GM12891 (cell line): ENCODE results near the gene ADCY3.

Experiments used
- DNase-seq: peaks from one replicate; pipeline ENCODE4 v3.0.0; 2011; ENCODE audit warnings: low spot score; ENCODE audit not compliant: insufficient read length
- FAIRE-seq: peaks from 2 replicates; lab custom pipeline; 2011; peaks lifted over from hg19 to GRCh38; lab: Jason Lieb, UNC
- PAX5 ChIP-seq: IDR thresholded peaks from 2 replicates; pipeline ENCODE4 v1.6.1; 2011; ENCODE audit warnings: low read length, moderate library complexity, mild to moderate bottlenecking; ENCODE audit not compliant: insufficient read depth, severe bottlenecking
- POLR2A ChIP-seq: IDR thresholded peaks from 2 replicates; pipeline ENCODE4 v1.6.1; 2011; ENCODE audit warnings: low read depth, low read length, control low read depth
- POLR2AphosphoS5 ChIP-seq: IDR thresholded peaks from 2 replicates; pipeline ENCODE4 v1.6.1; 2011; ENCODE audit warnings: low read depth, low read length, control low read depth
- POU2F2 ChIP-seq: IDR thresholded peaks from 2 replicates; pipeline ENCODE4 v1.6.1; 2011; ENCODE audit warnings: low read depth, mild to moderate bottlenecking, control low read depth, low read length, moderate library complexity
- SPI1 ChIP-seq: IDR thresholded peaks from 2 replicates; pipeline ENCODE4 v1.6.1; 2011; ENCODE audit warnings: low read depth, low read length, control low read depth
- TAF1 ChIP-seq: IDR thresholded peaks from 2 replicates; pipeline ENCODE4 v1.6.1; 2011; ENCODE audit warnings: low read depth, low read length, control low read depth

Gene ADCY3

GRCh38 chr2:24948506-24948905 lies 28.5 kb upstream of the ADCY3 start:
- no peak for FAIRE-seq

GRCh38 chr2:24947561-24948157 lies 27.6 kb upstream of the ADCY3 start:
- FAIRE-seq, result no peak

More at GRCh38 chr2:24948506-24948905, 28.5 kb upstream of the ADCY3 start:
- DNase-seq, result no peak
- TF ChIP-seq SPI1, result no peak
- TF ChIP-seq PAX5, result no peak
- TF ChIP-seq POU2F2, result no peak
- TF ChIP-seq POLR2A, result no peak
- no peak for TF ChIP-seq POLR2AphosphoS5
- no peak for TF ChIP-seq TAF1

GRCh38 chr2:24945907-24946306 lies 25.9 kb upstream of the ADCY3 start:
- no peak for DNase-seq
- TF ChIP-seq POU2F2 (no peak), POLR2AphosphoS5 (no peak), SPI1 (no peak), PAX5 (no peak), POLR2A (no peak)

More at GRCh38 chr2:24947561-24948157, 27.6 kb upstream of the ADCY3 start:
- no peak for DNase-seq
- TF ChIP-seq POLR2A, result no peak
- no peak for TF ChIP-seq POU2F2
- TF ChIP-seq SPI1, result no peak

DNA sequence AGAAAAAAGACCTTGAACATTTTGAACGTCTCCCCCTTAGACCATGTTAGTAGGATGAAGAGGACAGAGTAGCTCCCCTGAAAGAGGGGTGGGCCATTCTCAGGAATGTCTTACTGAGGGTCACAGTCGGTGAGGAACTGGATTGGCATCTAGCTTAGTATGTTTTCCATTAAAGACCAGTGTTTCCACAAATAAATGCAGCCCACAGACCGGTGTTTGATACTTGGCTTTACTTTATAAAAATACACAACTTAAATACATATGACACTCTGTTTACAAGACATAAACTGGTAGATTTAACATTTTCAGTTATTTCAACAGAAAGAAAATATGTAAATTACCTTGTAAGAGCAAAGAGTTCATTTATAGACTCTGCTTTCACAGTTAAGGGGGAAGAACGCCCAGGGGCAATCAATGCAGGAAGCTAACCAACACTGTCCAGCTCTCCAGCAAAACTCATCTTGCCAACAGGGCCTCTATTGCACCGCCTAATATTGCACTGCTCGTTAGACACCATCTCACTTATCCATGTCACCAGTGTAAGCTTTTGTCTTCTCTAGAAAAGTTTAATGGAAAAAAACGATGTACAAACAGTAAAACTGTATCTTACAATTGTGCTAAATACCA lies 23.5 kb upstream of the ADCY3 start:
- TF ChIP-seq POLR2A, result no peak
- no peak for TF ChIP-seq POU2F2
- no peak for TF ChIP-seq SPI1
- no peak for TF ChIP-seq PAX5
- no peak for TF ChIP-seq TAF1
- TF ChIP-seq POLR2AphosphoS5, result no peak
- FAIRE-seq (no peak), DNase-seq (no peak)

More at GRCh38 chr2:24945907-24946306, 25.9 kb upstream of the ADCY3 start:
- no peak for FAIRE-seq

- TF ChIP-seq PAX5, result no peak
- TF ChIP-seq POLR2A, result no peak
- no peak for TF ChIP-seq TAF1
- TF ChIP-seq SPI1, result no peak
- no peak for TF ChIP-seq POU2F2
- TF ChIP-seq POLR2AphosphoS5, result no peak
- DNase-seq (no peak), FAIRE-seq (no peak)
These were observed 19.3 kb upstream of the ADCY3 start for GRCh38 chr2:24939353-24939752.

DNA sequence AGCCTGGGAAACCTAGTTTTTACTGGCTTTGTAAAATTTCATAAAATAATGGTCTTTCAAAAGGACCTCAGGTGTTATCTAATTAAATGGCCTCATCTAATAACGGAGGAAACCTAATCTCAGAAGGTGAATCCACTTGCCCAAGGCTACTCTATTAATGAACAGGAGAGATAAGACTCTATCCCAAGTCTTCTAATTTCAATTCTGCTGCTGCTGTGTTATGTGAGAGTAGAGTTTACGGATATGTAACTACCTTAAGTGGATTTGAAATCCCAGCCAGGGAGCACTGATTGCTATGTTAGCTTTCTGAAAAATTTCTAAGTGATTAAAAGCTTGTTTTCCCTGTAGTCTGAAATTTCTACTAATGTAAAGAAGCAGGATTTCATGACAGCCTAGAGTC lies 17.2 kb upstream of the ADCY3 start:
- FAIRE-seq, result no peak
- no peak for DNase-seq
- no peak for TF ChIP-seq POLR2AphosphoS5
- no peak for TF ChIP-seq PAX5
- no peak for TF ChIP-seq POLR2A
- no peak for TF ChIP-seq POU2F2
- no peak for TF ChIP-seq TAF1
- TF ChIP-seq SPI1, result no peak

GRCh38 chr2:24935145-24935544 lies 15.1 kb upstream of the ADCY3 start:
- DNase-seq (no peak), FAIRE-seq (no peak)
- TF ChIP-seq POLR2AphosphoS5 (no peak), TAF1 (no peak), POU2F2 (no peak), PAX5 (no peak), POLR2A (no peak), SPI1 (no peak)

DNA sequence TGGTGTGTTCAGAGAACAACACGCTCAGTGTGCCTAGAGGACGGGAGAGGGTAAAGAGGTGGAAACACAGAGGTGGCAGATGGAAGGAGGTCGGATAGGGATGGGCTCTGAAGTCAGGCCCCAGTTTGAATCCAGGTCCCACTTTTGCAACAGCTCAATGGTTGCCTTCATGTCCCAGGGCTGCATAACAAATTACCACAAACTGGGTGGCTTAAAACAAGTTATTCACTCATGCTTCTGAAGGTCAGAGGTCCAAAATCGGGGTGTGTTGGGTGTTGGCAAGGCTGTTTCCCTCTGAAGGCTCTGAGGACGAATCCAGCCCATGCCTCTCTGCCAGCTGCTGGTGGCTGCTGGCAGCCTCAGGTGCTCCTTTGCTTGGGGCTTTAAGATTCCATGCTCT lies 12.7 kb upstream of the ADCY3 start:
- no peak for TF ChIP-seq POLR2AphosphoS5
- no peak for DNase-seq
- no peak for FAIRE-seq

- peak; percentile 70 for DNase-seq
- TF ChIP-seq POLR2A, result no peak
- no peak for TF ChIP-seq POU2F2
- TF ChIP-seq TAF1, result no peak
- no peak for TF ChIP-seq POLR2AphosphoS5
- TF ChIP-seq PAX5, result no peak
- TF ChIP-seq SPI1, result no peak
- peak; percentile 97 for FAIRE-seq
These were observed 10.7 kb upstream of the ADCY3 start for GRCh38 chr2:24930768-24931167.

DNA sequence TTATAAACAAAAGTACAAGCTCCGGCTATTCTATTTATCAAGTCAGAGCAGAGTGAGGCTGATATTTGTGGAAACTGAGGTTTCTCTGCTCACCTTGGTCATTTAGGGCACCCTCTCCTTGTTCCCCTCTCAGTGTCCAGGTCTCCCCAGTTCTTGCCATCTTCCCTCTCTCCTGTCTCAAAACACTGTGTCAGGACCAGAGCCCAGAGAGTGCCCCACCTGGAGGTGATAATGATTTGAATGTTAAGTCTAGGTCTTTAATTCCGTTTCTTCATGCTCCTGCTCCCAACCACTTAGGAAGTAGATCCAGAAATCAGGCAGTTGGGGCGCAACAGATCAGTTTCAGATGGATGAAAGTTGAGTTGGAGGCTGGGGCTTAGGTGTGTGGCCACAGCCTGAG lies 9.2 kb upstream of the ADCY3 start:
- no peak for TF ChIP-seq TAF1
- no peak for TF ChIP-seq POU2F2
- no peak for TF ChIP-seq POLR2A
- FAIRE-seq, result no peak

GRCh38 chr2:24928036-24928435 lies 8.0 kb upstream of the ADCY3 start:
- no peak for DNase-seq
- no peak for TF ChIP-seq POLR2AphosphoS5
- TF ChIP-seq PAX5, result no peak
- TF ChIP-seq TAF1, result no peak
- no peak for TF ChIP-seq POLR2A
- TF ChIP-seq SPI1, result no peak
- TF ChIP-seq POU2F2, result no peak
- no peak for FAIRE-seq

More for the DNA sequence above, 9.2 kb upstream of the ADCY3 start:
- no peak for DNase-seq
